GM12878 (cell line): ENCODE data around the gene CD48. TPM values are rescaled to one million over a fixed set of nuclear protein-coding genes. Genes with fewer than 3 reads are reported as not detected.
A peak's percentile ranks its signal among the peaks of the same experiment; 100 is the strongest.

Source experiments
- ATF2 ChIP-seq: IDR thresholded peaks from 2 replicates; pipeline ENCODE4 v1.6.1; 2012; ENCODE audit warnings: low read length, inconsistent platforms
- ATF7 ChIP-seq: fragments of 450-650 bp; IDR thresholded peaks from 2 replicates; pipeline ENCODE4 v1.6.1; 2016; ENCODE audit warnings: low read depth, mild to moderate bottlenecking
- BACH1 ChIP-seq: fragments of 450-650 bp; IDR thresholded peaks from 2 replicates; pipeline ENCODE4 v1.6.1; 2017; ENCODE audit warnings: mild to moderate bottlenecking, borderline replicate concordance
- FOXM1 ChIP-seq: IDR thresholded peaks from 2 replicates; pipeline ENCODE4 v1.6.1; 2012; ENCODE audit warnings: low read depth, mild to moderate bottlenecking, inconsistent platforms, low read length, moderate library complexity
- HDAC6 ChIP-seq: fragments of 200-600 bp; sonication (generic); IDR thresholded peaks from one replicate; pipeline ENCODE4 v1.8.0; 2017; ENCODE audit warnings: antibody characterized with exemption; ENCODE audit not compliant: unreplicated experiment
- JUNB ChIP-seq: IDR thresholded peaks from 2 replicates; pipeline ENCODE4 v1.6.1; 2016; ENCODE audit warnings: antibody characterized with exemption, mild to moderate bottlenecking
- MEF2A ChIP-seq: IDR thresholded peaks from 2 replicates; pipeline ENCODE4 v1.6.1; 2011; ENCODE audit warnings: low read depth, mild to moderate bottlenecking, low read length, moderate library complexity; ENCODE audit not compliant: insufficient read depth
- NBN ChIP-seq: fragments of 450-650 bp; IDR thresholded peaks from 2 replicates; pipeline ENCODE4 v1.6.1; 2016
- NFXL1 ChIP-seq: fragments of 450-650 bp; IDR thresholded peaks from 2 replicates; pipeline ENCODE4 v1.6.1; 2017; ENCODE audit warnings: antibody characterized with exemption, mild to moderate bottlenecking, borderline replicate concordance
- PAX8 ChIP-seq: fragments of 450-650 bp; IDR thresholded peaks from 2 replicates; pipeline ENCODE4 v1.6.1; 2017; ENCODE audit warnings: mild to moderate bottlenecking, moderate library complexity
- POLR2AphosphoS2 ChIP-seq: IDR thresholded peaks from 2 replicates; pipeline ENCODE4 v1.6.1; 2011; ENCODE audit warnings: low read depth, mild to moderate bottlenecking, low read length, improper control_type of control experiment, moderate library complexity
- POU2F2 ChIP-seq: IDR thresholded peaks from 3 replicates; pipeline ENCODE4 v1.6.1; 2011; ENCODE audit warnings: low read depth, mild to moderate bottlenecking, low read length, borderline replicate concordance
- RCOR1 ChIP-seq: conservative IDR thresholded peaks from 2 replicates; pipeline ENCODE4 v1.6.1; 2012; ENCODE audit warnings: low read depth, low read length, improper control_type of control experiment
- RELB ChIP-seq: fragments of 450-650 bp; IDR thresholded peaks from 2 replicates; pipeline ENCODE4 v1.6.1; 2017; ENCODE audit warnings: low read depth, mild to moderate bottlenecking, moderate library complexity
- SIN3A ChIP-seq: IDR thresholded peaks from 2 replicates; pipeline ENCODE4 v1.6.1; 2012; ENCODE audit warnings: low read depth, low read length, improper control_type of control experiment
- SMAD1 ChIP-seq: fragments of 450-650 bp; IDR thresholded peaks from 2 replicates; pipeline ENCODE4 v1.6.1; 2018; ENCODE audit warnings: mild to moderate bottlenecking, low read depth; ENCODE audit not compliant: partially characterized antibody
- SMARCA5 ChIP-seq: fragments of 450-650 bp; IDR thresholded peaks from 2 replicates; pipeline ENCODE4 v1.6.1; 2017; ENCODE audit warnings: mild to moderate bottlenecking
- SPI1 ChIP-seq: IDR thresholded peaks from 2 replicates; pipeline ENCODE4 v1.6.1; 2011; ENCODE audit warnings: low read depth, mild to moderate bottlenecking, low read length, moderate library complexity, borderline replicate concordance; ENCODE audit not compliant: insufficient read depth
- TAF1 ChIP-seq: IDR thresholded peaks from 2 replicates; pipeline ENCODE4 v1.6.1; 2011; ENCODE audit warnings: mild to moderate bottlenecking, low read depth, low read length, borderline replicate concordance
- TBL1XR1 ChIP-seq: IDR thresholded peaks from 2 replicates; pipeline ENCODE4 v1.6.1; 2012; ENCODE audit warnings: low read depth, low read length, improper control_type of control experiment
- TCF3 ChIP-seq: IDR thresholded peaks from 2 replicates; pipeline ENCODE4 v1.6.1; 2012; ENCODE audit warnings: low read depth, mild to moderate bottlenecking, low read length, borderline replicate concordance; ENCODE audit not compliant: insufficient read depth
- WRNIP1 ChIP-seq: IDR thresholded peaks from 2 replicates; pipeline ENCODE4 v1.6.1; 2011; ENCODE audit warnings: low read depth, low read length, improper control_type of control experiment, borderline replicate concordance
- ZBED1 ChIP-seq: IDR thresholded peaks from 2 replicates; pipeline ENCODE4 v1.6.1; 2016; ENCODE audit warnings: borderline replicate concordance
- ZNF24 ChIP-seq: fragments of 450-650 bp; IDR thresholded peaks from 2 replicates; pipeline ENCODE4 v1.6.1; 2017; ENCODE audit warnings: antibody characterized with exemption, mild to moderate bottlenecking
- polyA plus RNA-seq, 11 experiments: library from polyadenylated mRNA; depleted of rRNA in 4 of 11; unstranded in 6 of 11; stranded (reverse) in 5 of 11; fragments of >200 nt; fragmentation: Nextera tagmentation in 4 of 11; fragmentation: Illumina TruSeq in 1 of 11; extraction: Ambion mirVana in 4 of 11; extraction: Trizol in 1 of 11; gene quantifications; 1 replicate in 1 of 11; 2 replicates in 10 of 11; pipeline versions ENCODE4 v1.2.1 to v1.2.3, GENCODE V29; 2011 to 2016; ENCODE audit warnings: inconsistent platforms in 2 of 11, missing spikeins in 2 of 11, low read depth in 1 of 11
- total RNA-seq, 4 experiments: library from RNA; depleted of rRNA in 3 of 4; stranded (reverse); fragments of >200 nt in 3 of 4; fragmentation: Illumina TruSeq in 1 of 4; extraction: Trizol in 1 of 4; gene quantifications; 2 replicates each; pipeline versions ENCODE4 v1.2.1 to v1.2.3, GENCODE V29; 2013 to 2021

The CD48 gene
- total and polyA plus RNA-seq, 10 of the 15 experiments (the other 5 are each of a cell fraction or from before 2014, with no cell fraction given) = 302 to 1,315 (median 430) TPM

GRCh38 chr1:160739098-160739511 lies 27.5 kb upstream of the CD48 start, which contains the start of gene SLAMF7 (continued):
- peak; percentile 67; the same call in 1 of the 2 replicates for TF ChIP-seq TCF3
- peak; percentile 90; the same call in 1 of the 2 replicates for TF ChIP-seq POLR2AphosphoS2
- TF ChIP-seq SPI1 = peak; percentile 92
- TF ChIP-seq HDAC6 = peak; percentile 38
- peak; percentile 56; the same call in 1 of the 2 replicates for TF ChIP-seq BACH1
- peak; percentile 93 for TF ChIP-seq TAF1
- TF ChIP-seq FOXM1 = peak; percentile 69; the same call in 1 of the 2 replicates
- no peak for TF ChIP-seq PAX8
- TF ChIP-seq RELB = peak; percentile 80; the same call in 1 of the 2 replicates
- no peak; the same call in 1 of the 2 replicates for TF ChIP-seq TBL1XR1
- no peak for TF ChIP-seq SIN3A
- TF ChIP-seq NFXL1 = no peak
- TF ChIP-seq ZNF24 = peak; percentile 19; the same call in 1 of the 2 replicates
- TF ChIP-seq SMARCA5 = peak; percentile 65; the same call in 1 of the 2 replicates
- TF ChIP-seq JUNB = peak; percentile 65
- peak; percentile 93 for TF ChIP-seq SMAD1
- TF ChIP-seq ATF2 = peak; percentile 77
- TF ChIP-seq RCOR1 = no peak
- peak; percentile 78; the same call in 2 of the 3 replicates for TF ChIP-seq POU2F2
- TF ChIP-seq ATF7 = peak; percentile 94
- peak; percentile 78 for TF ChIP-seq ZBED1
- TF ChIP-seq MEF2A = peak; percentile 75; the same call in 1 of the 2 replicates
- peak; percentile 91; the same call in 1 of the 2 replicates for TF ChIP-seq WRNIP1
- peak; percentile 63; the same call in 1 of the 2 replicates for TF ChIP-seq NBN
